ENCODE results near the gene ZNF526. TPM values are rescaled to one million over a fixed set of nuclear protein-coding genes. Genes with fewer than 3 reads are reported as not detected.

Gene ZNF526
- total RNA-seq, 1 donor from 2014 or later: 5.9 TPM

DNA sequence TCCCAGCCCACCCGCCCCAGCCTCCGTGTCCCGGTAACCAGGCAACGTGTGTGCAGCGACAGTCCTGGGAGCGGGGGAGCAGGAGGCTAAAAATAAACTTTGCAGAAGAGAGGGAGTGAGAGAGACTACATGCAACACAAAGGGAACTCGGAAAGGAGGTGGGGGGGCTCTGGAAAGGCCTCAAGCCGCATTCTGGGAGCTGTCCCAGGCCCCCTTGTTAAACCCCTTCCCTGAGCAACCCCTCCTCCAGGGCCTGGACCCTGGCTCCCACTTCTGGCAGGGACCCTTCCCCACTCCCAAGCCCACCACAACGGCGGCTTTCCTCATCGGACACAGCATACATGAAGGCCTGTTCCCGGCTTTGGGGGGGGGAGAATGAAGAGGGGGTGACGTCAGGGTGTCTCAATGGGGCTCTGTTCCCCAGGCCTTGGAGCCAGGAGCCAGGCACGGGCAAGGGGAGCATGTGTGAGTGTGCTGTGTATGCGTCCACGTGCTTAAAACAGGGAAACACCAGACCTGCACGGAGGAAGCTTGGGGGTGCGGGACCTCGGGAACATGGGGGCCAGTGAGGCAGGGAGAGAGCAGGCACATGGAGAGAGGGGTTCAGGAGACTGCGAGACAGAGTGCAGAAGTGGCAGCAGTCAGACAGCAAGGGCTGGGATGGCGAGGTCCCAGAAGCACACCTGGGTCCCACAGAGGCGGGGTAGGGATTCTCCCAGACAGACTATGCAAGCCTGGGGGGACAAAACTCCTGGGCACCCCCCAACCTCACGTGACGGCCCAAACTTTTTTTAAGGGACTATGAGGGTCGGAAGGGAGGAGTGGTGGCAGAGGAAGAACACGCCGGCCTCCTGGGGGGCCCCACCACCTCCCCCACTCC lies 32.5 kb downstream of the ZNF526 start:
- intact Hi-C loops (cut with micrococcal nuclease): loop anchor here (5.0 kb wide), 1 partner anchor 35 kb away; no protein-coding TSS in a partner anchor
- H3K36me3 ChIP-seq: peaks cover 20% of the 10 kb centered on the region
- TF ChIP-seq, protein P1, sequence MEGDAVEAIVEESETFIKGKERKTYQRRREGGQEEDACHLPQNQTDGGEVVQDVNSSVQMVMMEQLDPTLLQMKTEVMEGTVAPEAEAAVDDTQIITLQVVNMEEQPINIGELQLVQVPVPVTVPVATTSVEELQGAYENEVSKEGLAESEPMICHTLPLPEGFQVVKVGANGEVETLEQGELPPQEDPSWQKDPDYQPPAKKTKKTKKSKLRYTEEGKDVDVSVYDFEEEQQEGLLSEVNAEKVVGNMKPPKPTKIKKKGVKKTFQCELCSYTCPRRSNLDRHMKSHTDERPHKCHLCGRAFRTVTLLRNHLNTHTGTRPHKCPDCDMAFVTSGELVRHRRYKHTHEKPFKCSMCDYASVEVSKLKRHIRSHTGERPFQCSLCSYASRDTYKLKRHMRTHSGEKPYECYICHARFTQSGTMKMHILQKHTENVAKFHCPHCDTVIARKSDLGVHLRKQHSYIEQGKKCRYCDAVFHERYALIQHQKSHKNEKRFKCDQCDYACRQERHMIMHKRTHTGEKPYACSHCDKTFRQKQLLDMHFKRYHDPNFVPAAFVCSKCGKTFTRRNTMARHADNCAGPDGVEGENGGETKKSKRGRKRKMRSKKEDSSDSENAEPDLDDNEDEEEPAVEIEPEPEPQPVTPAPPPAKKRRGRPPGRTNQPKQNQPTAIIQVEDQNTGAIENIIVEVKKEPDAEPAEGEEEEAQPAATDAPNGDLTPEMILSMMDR (IDR thresholded peaks at IDR 0.05; ENCODE audit: borderline replicate concordance): no peak
- peak overlapping the region; percentile 99 for H3K27ac ChIP-seq (replicated peaks)
- peak; percentile 46 for DNase-seq
- H3K4me1 ChIP-seq: peaks cover 92% of the 10 kb centered on the region
- no peaks in the 10 kb centered on the region for H3K9me3 ChIP-seq (replicated peaks)
- peak overlapping the region; percentile 97 for H3K4me3 ChIP-seq
- no peaks in the 10 kb centered on the region for H3K27me3 ChIP-seq (ENCODE audit: low read depth)

DNA sequence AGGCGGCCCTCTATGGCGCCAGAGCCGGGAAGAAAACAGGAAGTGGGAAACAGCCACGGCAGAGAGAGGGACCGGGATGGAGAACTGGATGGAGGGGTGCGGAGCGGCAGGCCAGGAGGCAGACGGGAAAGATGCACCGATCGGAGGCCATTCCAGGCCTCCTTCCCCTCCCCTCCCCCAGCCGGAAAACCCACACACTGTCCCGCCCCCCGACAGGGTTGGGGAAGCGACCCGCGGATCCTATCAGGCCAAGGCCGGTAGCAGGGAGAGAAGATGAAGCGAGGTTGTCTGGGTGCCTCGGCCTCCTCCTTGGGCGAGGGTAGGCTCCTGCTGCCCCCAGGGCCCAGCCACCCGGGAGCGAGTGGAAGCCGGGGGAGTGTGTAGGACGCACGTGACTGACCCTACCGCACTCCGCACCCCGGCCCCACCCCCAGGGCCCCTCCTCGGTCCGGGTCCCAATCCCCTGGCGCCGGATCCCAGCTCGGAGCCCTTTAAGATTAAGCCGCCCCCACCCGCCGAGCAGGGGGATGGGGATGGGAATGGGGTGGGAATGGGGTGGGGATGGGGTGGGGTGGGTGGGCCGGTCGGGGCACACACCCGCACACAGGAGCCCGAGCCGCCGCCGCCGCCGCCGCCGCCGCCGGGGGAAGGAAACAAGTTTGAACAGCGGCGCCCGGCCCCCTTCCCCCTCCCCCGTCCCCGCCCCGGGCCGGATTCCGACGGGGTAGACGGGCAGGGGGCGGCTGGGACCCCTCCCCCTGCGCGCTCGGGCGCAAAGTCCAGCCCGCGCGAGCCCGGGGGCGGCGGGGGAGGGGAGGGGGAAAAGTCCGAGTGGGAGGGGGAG lies 33.4 kb downstream of the ZNF526 start:
- Histone ChIP-seq H3K4me3 (peak overlapping the region; percentile 97), H3K36me3 (peaks cover 17% of the 10 kb centered on the region), H3K27me3 (ENCODE audit: low read depth) (no peaks in the 10 kb centered on the region), H3K9me3 (replicated peaks) (no peaks in the 10 kb centered on the region), H3K4me1 (peaks cover 84% of the 10 kb centered on the region), H3K27ac (replicated peaks) (peak overlapping the region; percentile 99)
- intact Hi-C loops (cut with micrococcal nuclease): loop anchor here (5.0 kb wide), 1 partner anchor 34 kb away; no protein-coding TSS in a partner anchor
- TF ChIP-seq, protein P1 (IDR thresholded peaks at IDR 0.05; ENCODE audit: borderline replicate concordance): no peak
- peak; percentile 65 for DNase-seq

DNA sequence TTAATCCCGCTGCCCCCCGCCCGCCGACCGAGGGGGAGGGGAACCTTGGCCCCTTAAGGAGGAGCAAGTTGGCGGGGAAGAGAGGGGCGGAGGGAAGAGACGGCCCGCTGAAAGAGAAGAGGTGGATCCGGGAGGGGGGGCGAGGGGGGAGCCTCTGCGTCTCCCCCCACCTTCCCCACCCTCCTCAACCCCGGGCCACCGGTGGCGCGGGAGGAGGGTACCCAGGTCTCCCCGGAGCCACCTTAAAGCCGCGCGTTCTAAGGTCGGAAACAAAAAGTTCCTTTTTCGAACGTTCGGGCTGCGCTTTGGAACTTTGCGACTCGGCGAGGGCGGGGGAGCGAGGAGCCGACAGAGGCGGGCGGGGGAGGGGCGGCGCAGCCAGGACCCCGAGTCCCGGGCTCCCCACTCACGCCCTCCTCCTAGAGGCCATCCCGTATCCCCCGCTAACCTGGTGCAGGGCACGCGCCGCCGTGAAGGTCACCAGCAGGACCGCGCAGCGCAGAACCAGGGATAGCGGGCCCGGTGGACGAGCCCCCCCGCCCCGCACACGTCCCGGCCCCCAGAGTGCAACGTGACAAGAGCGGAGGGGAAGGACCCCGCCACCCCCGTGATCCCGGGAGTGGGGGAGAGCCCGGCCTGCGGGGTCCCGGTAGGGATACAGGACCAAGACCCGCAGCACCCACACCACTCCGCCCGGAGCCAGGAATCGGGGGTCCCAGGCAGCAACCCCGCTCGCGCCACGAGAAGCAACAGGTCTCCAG lies 34.2 kb downstream of the ZNF526 start:
- DNase-seq: peak; percentile 79
- H3K4me1 ChIP-seq: peaks cover 76% of the 10 kb centered on the region
- TF ChIP-seq, protein P1 (IDR thresholded peaks at IDR 0.05; ENCODE audit: borderline replicate concordance): peak; percentile 28

DNA sequence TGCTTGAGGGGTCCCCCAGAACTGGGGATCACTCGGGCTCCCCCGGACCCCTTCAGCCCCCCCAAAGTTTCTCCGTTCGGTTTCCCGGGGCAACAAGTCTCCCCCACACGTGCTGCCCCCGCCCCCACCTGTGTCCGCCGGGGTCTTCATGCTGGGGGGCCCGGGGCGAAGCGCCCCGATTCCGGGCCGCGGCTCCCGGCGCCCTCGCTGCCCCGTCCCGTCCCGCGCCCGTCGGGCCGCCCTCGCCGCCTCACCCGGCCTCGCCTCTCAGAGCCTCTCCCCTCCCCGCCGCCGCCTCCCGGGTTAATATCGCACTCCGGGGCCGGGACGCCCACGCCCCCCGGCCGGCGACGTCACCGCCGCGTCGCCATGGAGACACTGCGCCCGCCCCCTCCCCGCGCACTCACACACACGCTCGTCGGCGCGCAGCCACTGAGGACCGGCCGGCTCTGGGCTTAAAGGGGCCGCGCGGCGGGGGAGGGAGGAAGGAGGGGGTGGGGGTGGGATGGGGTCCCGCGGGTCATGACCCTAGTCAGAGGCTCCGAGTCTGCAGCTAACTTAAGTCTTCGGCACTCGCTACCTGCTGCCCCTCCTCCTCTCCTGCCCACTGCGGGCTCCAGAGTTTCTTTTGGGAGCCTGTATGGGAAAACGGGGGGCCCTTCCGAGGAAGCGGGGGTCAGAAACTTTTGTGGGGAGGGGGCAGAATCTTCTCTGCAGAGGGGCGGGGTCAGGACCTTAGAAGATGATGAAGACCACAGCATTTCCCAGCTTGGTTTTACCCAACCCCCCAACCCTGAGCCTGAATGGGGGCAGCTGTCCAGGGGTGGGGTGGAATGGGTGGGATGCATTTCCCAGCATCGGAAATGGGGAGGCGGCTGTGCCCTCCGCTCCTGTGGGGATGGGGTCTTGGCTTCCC lies 35.0 kb downstream of the ZNF526 start, which contains the start of gene ERF:
Gene ERF (minus strand): TSS at position 279 of the 916 bp plus-strand sequence. CDS start 129 bp downstream, at position 150.
- no peaks in the 10 kb centered on the region for H3K9me3 ChIP-seq (replicated peaks)
- H3K4me3 ChIP-seq: peak within 1 kb of the TSS; percentile 97
- H3K36me3 ChIP-seq: peaks cover 1% of the 10 kb centered on the region
- H3K27me3 ChIP-seq (ENCODE audit: low read depth): no peaks in the 10 kb centered on the region
- TF ChIP-seq, protein P1 (IDR thresholded peaks at IDR 0.05; ENCODE audit: borderline replicate concordance): no peak
- DNase-seq: peak; percentile 95
- peak within 1 kb of the TSS; percentile 99 for H3K27ac ChIP-seq (replicated peaks)
- intact Hi-C loops (cut with micrococcal nuclease): loop anchor here (5.0 kb wide), 1 partner anchor 32 kb away; no protein-coding TSS in a partner anchor
- H3K4me1 ChIP-seq: peaks cover 68% of the 10 kb centered on the region

More for the DNA sequence above, 34.2 kb downstream of the ZNF526 start:
- Histone ChIP-seq H3K27ac (replicated peaks) (peak overlapping the region; percentile 99), H3K9me3 (replicated peaks) (no peaks in the 10 kb centered on the region), H3K27me3 (ENCODE audit: low read depth) (no peaks in the 10 kb centered on the region), H3K4me3 (peak overlapping the region; percentile 97), H3K36me3 (peaks cover 9% of the 10 kb centered on the region)
- intact Hi-C loops (cut with micrococcal nuclease): loop anchor here (5.0 kb wide), 1 partner anchor 33 kb away; no protein-coding TSS in a partner anchor
